NCI-H82 treated with DMSO at 0.1 percent for 48 hours (cell line): ENCODE measurements around the gene SUN2.

Source experiments
- DNase-seq: peaks from one replicate; lab custom pipeline; 2025; ENCODE audit not compliant: unreplicated experiment; lab: John Stamatoyannopoulos, UW

Gene SUN2

GRCh38 chr22:38699143-38699542, 56.7 kb downstream of the SUN2 start:
- DNase-seq: no peak

- DNase-seq: no peak
Measured at GRCh38 chr22:38698407-38699094, 57.2 kb downstream of the SUN2 start.

- no peak for DNase-seq
Measured at GRCh38 chr22:38697425-38698089, 58.2 kb downstream of the SUN2 start.

GRCh38 chr22:38696606-38697424, 59.0 kb downstream of the SUN2 start:
- DNase-seq: no peak

GRCh38 chr22:38694940-38695339, 60.9 kb downstream of the SUN2 start:
- DNase-seq: no peak

- no peak for DNase-seq
Measured at GRCh38 chr22:38694049-38694448, 61.7 kb downstream of the SUN2 start.

GRCh38 chr22:38689651-38690050, 66.1 kb downstream of the SUN2 start:
- DNase-seq: no peak

GRCh38 chr22:38685761-38686160, 70.0 kb downstream of the SUN2 start:
- DNase-seq: no peak

- DNase-seq: no peak
Measured at GRCh38 chr22:38684895-38685294, 70.9 kb downstream of the SUN2 start.
